ENCODE measurements around the gene EML4. TPM values are rescaled to one million over a fixed set of nuclear protein-coding genes. Genes with fewer than 3 reads are reported as not detected.

The EML4 gene
- total and polyA plus RNA-seq, 9 of the 15 experiments (the other 6 are each of a cell fraction or from before 2014, with no cell fraction given), result 14.7 to 48.3 (median 36.5) TPM

- TF ChIP-seq GTF3C2 (IDR thresholded peaks at IDR 0.05; ENCODE audit: borderline replicate concordance, extremely low read depth, insufficient read length) (no peak), ZBED1 (IDR thresholded peaks at IDR 0.05) (peak; percentile 50; the same call in 1 of the 2 replicates), NEUROD1 (IDR thresholded peaks at IDR 0.05; ENCODE audit: borderline replicate concordance, low read depth, low read length, partially characterized antibody) (peak; percentile 49), ZNF668 (CRISPR knock-in tag; IDR thresholded peaks at IDR 0.05) (no peak), CBFA2T2 (conservative IDR thresholded peaks at IDR 0.05) (no peak), KHSRP (IDR thresholded peaks at IDR 0.05) (no peak), FOXM1 (IDR thresholded peaks at IDR 0.05; ENCODE audit: low read depth) (0 out of 2 replicates have a peak, but pooled peaks have one; percentile 38), FOXM1 (CRISPR knock-in tag; IDR thresholded peaks at IDR 0.05; ENCODE audit: low read depth) (no peak), MYNN (IDR thresholded peaks at IDR 0.05) (no peak), MYNN (CRISPR knock-in tag; IDR thresholded peaks at IDR 0.05) (no peak), DACH1 (IDR thresholded peaks at IDR 0.05; ENCODE audit: partially characterized antibody) (peak; percentile 96), FIP1L1 (IDR thresholded peaks at IDR 0.05; ENCODE audit: low read depth, low read length, poor library complexity, severe bottlenecking) (no peak), CBX3 (IDR thresholded peaks at IDR 0.05; ENCODE audit: borderline replicate concordance in 1 of 2, low read length in 2 of 2) (peak in 1 of 2 experiments; percentile 49; a peak in 1 of 3 replicates), BCLAF1 (IDR thresholded peaks at IDR 0.05; ENCODE audit: borderline replicate concordance in 1 of 2, control insufficient read depth in 1 of 2, low read depth in 2 of 2, low read length in 1 of 2) (0 out of 4 replicates have a peak, but pooled peaks of 1 of the 2 experiments have one; percentile 30), DIDO1 (tag; IDR thresholded peaks at IDR 0.05; ENCODE audit: low read depth) (peak; percentile 48; the same call in 1 of the 2 replicates), LARP7 (IDR thresholded peaks at IDR 0.05) (no peak), RBM25 (IDR thresholded peaks at IDR 0.05; ENCODE audit: low read depth, low read length, severe bottlenecking) (no peak)
- TF ChIP-seq, protein P1, sequence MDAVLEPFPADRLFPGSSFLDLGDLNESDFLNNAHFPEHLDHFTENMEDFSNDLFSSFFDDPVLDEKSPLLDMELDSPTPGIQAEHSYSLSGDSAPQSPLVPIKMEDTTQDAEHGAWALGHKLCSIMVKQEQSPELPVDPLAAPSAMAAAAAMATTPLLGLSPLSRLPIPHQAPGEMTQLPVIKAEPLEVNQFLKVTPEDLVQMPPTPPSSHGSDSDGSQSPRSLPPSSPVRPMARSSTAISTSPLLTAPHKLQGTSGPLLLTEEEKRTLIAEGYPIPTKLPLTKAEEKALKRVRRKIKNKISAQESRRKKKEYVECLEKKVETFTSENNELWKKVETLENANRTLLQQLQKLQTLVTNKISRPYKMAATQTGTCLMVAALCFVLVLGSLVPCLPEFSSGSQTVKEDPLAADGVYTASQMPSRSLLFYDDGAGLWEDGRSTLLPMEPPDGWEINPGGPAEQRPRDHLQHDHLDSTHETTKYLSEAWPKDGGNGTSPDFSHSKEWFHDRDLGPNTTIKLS (IDR thresholded peaks at IDR 0.05; ENCODE audit: borderline replicate concordance, low read depth), result peak; percentile 61; the same call in 1 of the 2 replicates
These were observed 192.0 kb downstream of the EML4 start, which contains the start of gene COX7A2L (continued) for GRCh38 chr2:42360890-42361727.
